ELR (cell line): ENCODE data around the gene CA11.
"Not testable (repeated sequence)": the region's sequence is repeated elsewhere in the genome, so short reads cannot be mapped to it uniquely, and the experiment has no call there.

Experiments
- DNase-seq: peaks from one replicate; pipeline ENCODE4 v3.0.0-alpha.2; 2015; ENCODE audit warnings: low read depth

The CA11 gene

GRCh38 chr19:48646001-48646721 lies at the start of gene CA11:
TSS of gene CA11 (minus strand) at chr19:48646187. CDS start at chr19:48645632, 555 bp downstream.
- DNase-seq, result peak; percentile 87

- DNase-seq, result not testable (repeated sequence)
Observed at GRCh38 chr19:48693629-48694028, 47.6 kb upstream of the CA11 start.

- no peak for DNase-seq
Observed at GRCh38 chr19:48689449-48689848, 43.5 kb upstream of the CA11 start.

GRCh38 chr19:48687776-48688175 lies 41.8 kb upstream of the CA11 start:
- DNase-seq, result no peak

GRCh38 chr19:48686637-48687036 lies 40.6 kb upstream of the CA11 start:
- not testable (repeated sequence) for DNase-seq

- DNase-seq, result no peak
Observed at GRCh38 chr19:48686088-48686487, 40.1 kb upstream of the CA11 start.

GRCh38 chr19:48685583-48685982 lies 39.6 kb upstream of the CA11 start:
- DNase-seq, result no peak

GRCh38 chr19:48683349-48683748 lies 37.4 kb upstream of the CA11 start:
- peak; percentile 44 for DNase-seq

GRCh38 chr19:48681127-48681470 lies 35.1 kb upstream of the CA11 start:
- DNase-seq, result peak; percentile 49

- DNase-seq, result no peak
Observed at GRCh38 chr19:48680436-48681126, 34.6 kb upstream of the CA11 start.

- DNase-seq, result not testable (repeated sequence)
Observed at GRCh38 chr19:48680006-48680405, 34.0 kb upstream of the CA11 start.

- DNase-seq, result no peak
Observed at GRCh38 chr19:48678201-48678600, 32.2 kb upstream of the CA11 start.

- no peak for DNase-seq
Observed at GRCh38 chr19:48676887-48677286, 30.9 kb upstream of the CA11 start.

- DNase-seq, result no peak
Observed at GRCh38 chr19:48676487-48676886, 30.5 kb upstream of the CA11 start.

GRCh38 chr19:48674921-48675824 lies 29.2 kb upstream of the CA11 start:
- DNase-seq, result peak; percentile 89

GRCh38 chr19:48674216-48674809 lies 28.3 kb upstream of the CA11 start:
- no peak for DNase-seq

- DNase-seq, result no peak
Observed at GRCh38 chr19:48673436-48674100, 27.6 kb upstream of the CA11 start.

- DNase-seq, result no peak
Observed at GRCh38 chr19:48672994-48673393, 27.0 kb upstream of the CA11 start, which contains the start of gene NTN5. TSS of gene NTN5 (minus strand) at chr19:48673017. CDS start at chr19:48670986, 2,031 bp downstream.

GRCh38 chr19:48671446-48671995 lies 25.5 kb upstream of the CA11 start:
- DNase-seq, result no peak

GRCh38 chr19:48670699-48671445 lies 24.9 kb upstream of the CA11 start:
- DNase-seq, result no peak
